ENCODE measurements around the gene SERPINA7. TPM values are rescaled to one million over a fixed set of nuclear protein-coding genes. Genes with fewer than 3 reads are reported as not detected.

SERPINA7 gene
- not detected in 2 replicates for total RNA-seq

GRCh38 chrX:106038625-106039024, at the start of gene SERPINA7:
Gene SERPINA7 (minus strand): TSS chrX:106038727. CDS start chrX:106037058, 1,669 bp downstream.
- Histone ChIP-seq H3K27me3 (ENCODE audit: control insufficient read depth, insufficient read depth, low read length) (no peaks in the 10 kb centered on the region), H3K36me3 (ENCODE audit: control insufficient read depth, insufficient read depth, low read length) (no peaks in the 10 kb centered on the region), H3K4me3 (ENCODE audit: low read depth, low read length) (no peak within 1 kb of the TSS)
- FAIRE-seq (no peak), DNase-seq (ENCODE audit: low read depth) (no peak)
- no peak for TF ChIP-seq CTCF (IDR thresholded peaks at IDR 0.05; ENCODE audit: insufficient read depth, low read length, severe bottlenecking)

GRCh38 chrX:106069048-106069447, 30.5 kb upstream of the SERPINA7 start:
- DNase-seq (ENCODE audit: low read depth) (no peak), FAIRE-seq (no peak)
- no peak for TF ChIP-seq CTCF (IDR thresholded peaks at IDR 0.05; ENCODE audit: insufficient read depth, low read length, severe bottlenecking)
- Histone ChIP-seq H3K4me3 (ENCODE audit: low read depth, low read length) (no peak overlapping the region), H3K27me3 (ENCODE audit: control insufficient read depth, insufficient read depth, low read length) (no peaks in the 10 kb centered on the region), H3K36me3 (ENCODE audit: control insufficient read depth, insufficient read depth, low read length) (no peaks in the 10 kb centered on the region)

GRCh38 chrX:106050054-106050453, 11.5 kb upstream of the SERPINA7 start:
- no peak for DNase-seq (ENCODE audit: low read depth)
- no peak for TF ChIP-seq CTCF (IDR thresholded peaks at IDR 0.05; ENCODE audit: insufficient read depth, low read length, severe bottlenecking)
- H3K36me3 ChIP-seq (ENCODE audit: control insufficient read depth, insufficient read depth, low read length): no peaks in the 10 kb centered on the region
- no peaks in the 10 kb centered on the region for H3K27me3 ChIP-seq (ENCODE audit: control insufficient read depth, insufficient read depth, low read length)
- no peak for FAIRE-seq
- no peak overlapping the region for H3K4me3 ChIP-seq (ENCODE audit: low read depth, low read length)

- no peak overlapping the region for H3K4me3 ChIP-seq (ENCODE audit: low read depth, low read length)
- DNase-seq (ENCODE audit: low read depth) (no peak), FAIRE-seq (peak; percentile 7)
- H3K36me3 ChIP-seq (ENCODE audit: control insufficient read depth, insufficient read depth, low read length): no peaks in the 10 kb centered on the region
- no peaks in the 10 kb centered on the region for H3K27me3 ChIP-seq (ENCODE audit: control insufficient read depth, insufficient read depth, low read length)
- TF ChIP-seq CTCF (IDR thresholded peaks at IDR 0.05; ENCODE audit: insufficient read depth, low read length, severe bottlenecking): no peak
These were observed 3.8 kb upstream of the SERPINA7 start for GRCh38 chrX:106042296-106042695.

GRCh38 chrX:106040861-106041260, 2.3 kb upstream of the SERPINA7 start:
- TF ChIP-seq CTCF (IDR thresholded peaks at IDR 0.05; ENCODE audit: insufficient read depth, low read length, severe bottlenecking): no peak
- H3K27me3 ChIP-seq (ENCODE audit: control insufficient read depth, insufficient read depth, low read length): no peaks in the 10 kb centered on the region
- H3K4me3 ChIP-seq (ENCODE audit: low read depth, low read length): no peak overlapping the region
- DNase-seq (ENCODE audit: low read depth) (no peak), FAIRE-seq (no peak)
- no peaks in the 10 kb centered on the region for H3K36me3 ChIP-seq (ENCODE audit: control insufficient read depth, insufficient read depth, low read length)

- FAIRE-seq (no peak), DNase-seq (ENCODE audit: low read depth) (peak; percentile 17)
- Histone ChIP-seq H3K27me3 (ENCODE audit: control insufficient read depth, insufficient read depth, low read length) (no peaks in the 10 kb centered on the region), H3K36me3 (ENCODE audit: control insufficient read depth, insufficient read depth, low read length) (no peaks in the 10 kb centered on the region), H3K4me3 (ENCODE audit: low read depth, low read length) (no peak overlapping the region)
- peak; percentile 51 for TF ChIP-seq CTCF (IDR thresholded peaks at IDR 0.05; ENCODE audit: insufficient read depth, low read length, severe bottlenecking)
These were observed 1.4 kb upstream of the SERPINA7 start for GRCh38 chrX:106039920-106040319.
